Mesendoderm (in vitro differentiated cells): ENCODE results near the gene GPN3.
"Not testable (repeated sequence)": the region's sequence is repeated elsewhere in the genome, so short reads cannot be mapped to it uniquely, and the experiment has no call there.

ENCODE experiments used
- DNase-seq: peaks from one replicate; pipeline ENCODE4 v3.0.0; 2013
- H2AK5ac ChIP-seq: 2 replicates; pipeline ENCODE4 v1.6.1; 2013; ENCODE audit warnings: low read length, inconsistent platforms
- H2BK120ac ChIP-seq: 2 replicates; pipeline ENCODE4 v1.6.1; 2013; ENCODE audit warnings: low read depth, mild to moderate bottlenecking, low read length, moderate library complexity, mixed read lengths
- H2BK15ac ChIP-seq: replicated peaks from 2 replicates; pipeline ENCODE4 v1.6.1; 2013; ENCODE audit warnings: low read depth, mild to moderate bottlenecking, moderate library complexity
- H2BK5ac ChIP-seq: 2 replicates; pipeline ENCODE4 v1.6.1; 2013; ENCODE audit warnings: low read length, inconsistent platforms
- H3K18ac ChIP-seq: 2 replicates; pipeline ENCODE4 v1.6.1; 2013; ENCODE audit warnings: mild to moderate bottlenecking, low read length, mixed read lengths
- H3K23ac ChIP-seq: one replicate; pipeline ENCODE4 v1.6.1; 2013; ENCODE audit warnings: low read length
- H3K27ac ChIP-seq: 2 replicates; pipeline ENCODE4 v1.5.1; 2013; ENCODE audit warnings: low read depth, mild to moderate bottlenecking, inconsistent platforms, low read length, moderate library complexity
- H3K27me3 ChIP-seq: 2 replicates; pipeline ENCODE4 v1.6.1; 2013; ENCODE audit warnings: low read length, control low read depth, mild to moderate bottlenecking, inconsistent platforms; ENCODE audit not compliant: insufficient read depth, poor library complexity
- H3K36me3 ChIP-seq: 2 replicates; pipeline ENCODE4 v1.6.1; 2013; ENCODE audit warnings: low read length, inconsistent platforms; ENCODE audit not compliant: control insufficient read depth, insufficient read depth
- H3K4ac ChIP-seq: one replicate; pipeline ENCODE4 v1.6.1; 2013; ENCODE audit warnings: low read depth, mild to moderate bottlenecking, low read length, moderate library complexity
- H3K4me1 ChIP-seq: 2 replicates; pipeline ENCODE4 v1.6.1; 2013; ENCODE audit warnings: low read depth, low read length, inconsistent platforms; ENCODE audit not compliant: control insufficient read depth
- H3K4me2 ChIP-seq: 2 replicates; pipeline ENCODE4 v1.6.1; 2013; ENCODE audit warnings: low read length
- H3K4me3 ChIP-seq: 2 replicates; pipeline ENCODE4 v1.5.1; 2013; ENCODE audit warnings: mild to moderate bottlenecking, low read length
- H3K56ac ChIP-seq: one replicate; pipeline ENCODE4 v1.6.1; 2013; ENCODE audit warnings: low read length
- H3K79me1 ChIP-seq: 2 replicates; pipeline ENCODE4 v1.6.1; 2013; ENCODE audit warnings: low read length, inconsistent platforms
- H3K79me2 ChIP-seq: 2 replicates; pipeline ENCODE4 v1.6.1; 2013; ENCODE audit warnings: mild to moderate bottlenecking, low read length; ENCODE audit not compliant: control insufficient read depth, insufficient read depth
- H3K9ac ChIP-seq: 2 replicates; pipeline ENCODE4 v1.6.1; 2013; ENCODE audit warnings: low read length, inconsistent platforms
- H4K5ac ChIP-seq: one replicate; pipeline ENCODE4 v1.6.1; 2013; ENCODE audit warnings: low read length
- H4K8ac ChIP-seq: one replicate; pipeline ENCODE4 v1.6.1; 2013; ENCODE audit warnings: low read depth, mild to moderate bottlenecking, control low read depth, low read length, moderate library complexity
- WGBS: extraction: QIAGEN DNeasy Blood & Tissue Kit; methylation state at CpG from one replicate; pipeline ENCODE4 v1.1.7; 2013; ENCODE audit warnings: low lambda C conversion rate, missing lambda C conversion rate; ENCODE audit not compliant: insufficient coverage; ENCODE audit errors: extremely low coverage; 5-methylcytosine and 5-hydroxymethylcytosine counted together

The GPN3 gene

DNA sequence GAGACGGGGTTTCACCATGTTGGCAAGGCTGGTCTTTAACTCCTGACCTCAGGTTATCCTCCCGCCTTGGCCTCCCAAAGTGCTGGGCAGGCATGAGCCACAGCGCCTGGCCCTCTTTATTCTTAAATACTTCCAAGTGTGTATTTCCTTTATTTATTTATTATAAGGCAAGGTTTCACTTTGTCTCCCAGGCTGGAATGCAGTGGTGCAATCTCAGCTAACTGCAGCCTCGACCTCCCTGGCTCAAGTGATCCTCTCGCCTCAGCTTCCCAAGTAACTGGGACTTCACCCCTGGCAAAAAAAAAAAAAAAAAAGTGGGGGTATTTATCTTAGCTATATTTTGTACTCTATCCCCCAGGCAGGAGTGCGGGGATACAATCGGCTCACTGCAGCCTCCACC, 7.4 kb upstream of the GPN3 start:
- H3K4me2 ChIP-seq, result no peak overlapping the region
- H3K56ac ChIP-seq, result no peak overlapping the region
- no peak overlapping the region for H4K5ac ChIP-seq
- H3K18ac ChIP-seq, result no peak overlapping the region
- H3K27me3 ChIP-seq, result no peaks in the 10 kb centered on the region
- no peaks in the 10 kb centered on the region for H3K36me3 ChIP-seq
- H2BK120ac ChIP-seq, result no peak overlapping the region
- no peaks in the 10 kb centered on the region for H3K79me2 ChIP-seq
- no peak overlapping the region for H3K27ac ChIP-seq
- no peak overlapping the region for H4K8ac ChIP-seq
- H3K9ac ChIP-seq, result no peak overlapping the region
- no peaks in the 10 kb centered on the region for H3K79me1 ChIP-seq
- no peak overlapping the region for H3K23ac ChIP-seq
- H3K4ac ChIP-seq, result no peak overlapping the region
- no peaks in the 10 kb centered on the region for H3K4me1 ChIP-seq
- H3K4me3 ChIP-seq, result no peak overlapping the region
- no peak overlapping the region for H2AK5ac ChIP-seq
- no peak for DNase-seq
- H2BK5ac ChIP-seq, result no peak overlapping the region
- no CpG with 5 or more reads among the region's 7 CpGs for WGBS
- H2BK15ac ChIP-seq, result no peak overlapping the region

DNA sequence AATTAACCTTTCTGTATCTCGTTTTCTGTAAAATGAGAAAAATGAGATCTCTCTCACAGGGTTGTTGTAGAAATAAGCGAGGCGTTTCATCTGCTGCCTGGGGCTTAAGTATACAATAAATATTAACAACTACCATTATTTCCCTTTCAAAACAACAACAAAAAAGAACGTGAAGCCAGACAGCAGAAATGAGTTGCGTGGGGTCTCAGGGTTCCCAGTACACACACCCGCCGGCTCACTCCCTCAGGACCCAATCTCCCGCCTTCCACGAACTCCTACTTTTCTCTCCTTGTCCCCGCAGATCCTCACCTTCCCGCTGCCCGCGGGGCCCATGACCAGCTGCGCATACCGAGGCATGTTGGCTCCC, 227 bp downstream of the GPN3 start:
- Histone ChIP-seq H3K4me2 (peak overlapping the region; percentile 91), H4K8ac (peak overlapping the region; percentile 87), H3K23ac (no peak overlapping the region), H4K5ac (no peak overlapping the region), H3K79me2 (peaks cover 15% of the 10 kb centered on the region), H2BK5ac (no peak overlapping the region), H3K27me3 (no peaks in the 10 kb centered on the region), H3K4ac (peak overlapping the region; percentile 36), H3K4me3 (peak overlapping the region; percentile 75), H3K36me3 (peaks cover 4% of the 10 kb centered on the region), H3K4me1 (no peaks in the 10 kb centered on the region), H3K79me1 (peaks cover 5% of the 10 kb centered on the region), H3K9ac (peak overlapping the region; percentile 84), H2AK5ac (no peak overlapping the region), H3K56ac (peak overlapping the region; percentile 88), H2BK120ac (no peak overlapping the region), H3K27ac (peak overlapping the region; percentile 40), H2BK15ac (no peak overlapping the region), H3K18ac (no peak overlapping the region)
- no CpG with 5 or more reads among the region's 15 CpGs for WGBS
- no peak for DNase-seq

DNA sequence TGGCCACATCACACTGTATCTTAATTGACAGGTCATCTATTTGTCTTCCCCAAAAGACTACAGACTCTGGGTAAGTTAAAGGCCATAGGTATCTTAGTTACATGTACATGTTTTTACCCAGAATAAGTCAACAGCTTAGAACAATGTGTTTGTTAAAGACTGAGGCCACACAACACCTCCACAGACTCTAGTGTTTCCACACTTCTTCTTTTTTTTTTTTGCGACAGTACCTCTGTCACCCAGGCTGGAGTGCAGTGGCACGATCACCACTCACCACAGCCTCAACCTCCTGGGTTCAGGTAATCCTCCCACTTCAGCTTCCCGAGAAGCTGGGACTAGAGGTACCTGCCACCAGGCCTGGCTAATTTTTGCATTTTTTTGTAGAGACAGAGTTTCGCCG, 1.3 kb downstream of the GPN3 start:
- peaks cover 4% of the 10 kb centered on the region for H3K36me3 ChIP-seq
- H3K18ac ChIP-seq, result no peak overlapping the region

GRCh38 chr12:110465765-110466164, 2.3 kb downstream of the GPN3 start:
- H2AK5ac ChIP-seq, H3K27ac ChIP-seq, H4K8ac ChIP-seq, DNase-seq, H2BK120ac ChIP-seq, H3K4me2 ChIP-seq, H3K27me3 ChIP-seq, H3K4me3 ChIP-seq, H3K4ac ChIP-seq, H3K18ac ChIP-seq, H3K4me1 ChIP-seq, H3K36me3 ChIP-seq, H3K79me1 ChIP-seq, H4K5ac ChIP-seq, H3K56ac ChIP-seq, H3K23ac ChIP-seq, H2BK5ac ChIP-seq, H2BK15ac ChIP-seq, H3K9ac ChIP-seq: not testable (repeated sequence)
- peaks cover 15% of the 10 kb centered on the region for H3K79me2 ChIP-seq
- WGBS, result no CpG with 5 or more reads among the region's 11 CpGs

More for the DNA sequence above, 1.3 kb downstream of the GPN3 start:
- Histone ChIP-seq H3K79me2 (peaks cover 15% of the 10 kb centered on the region), H2BK120ac (no peak overlapping the region), H3K56ac (no peak overlapping the region), H4K8ac (no peak overlapping the region), H3K23ac (no peak overlapping the region), H3K4me2 (no peak overlapping the region), H2BK15ac (no peak overlapping the region), H3K27me3 (no peaks in the 10 kb centered on the region), H3K4me3 (no peak overlapping the region), H4K5ac (no peak overlapping the region), H3K79me1 (peaks cover 7% of the 10 kb centered on the region), H3K4me1 (no peaks in the 10 kb centered on the region), H3K27ac (no peak overlapping the region), H2BK5ac (no peak overlapping the region), H3K9ac (peak overlapping the region; percentile 20), H3K4ac (no peak overlapping the region), H2AK5ac (no peak overlapping the region)
- WGBS, result no CpG with 5 or more reads among the region's 5 CpGs
- no peak for DNase-seq

DNA sequence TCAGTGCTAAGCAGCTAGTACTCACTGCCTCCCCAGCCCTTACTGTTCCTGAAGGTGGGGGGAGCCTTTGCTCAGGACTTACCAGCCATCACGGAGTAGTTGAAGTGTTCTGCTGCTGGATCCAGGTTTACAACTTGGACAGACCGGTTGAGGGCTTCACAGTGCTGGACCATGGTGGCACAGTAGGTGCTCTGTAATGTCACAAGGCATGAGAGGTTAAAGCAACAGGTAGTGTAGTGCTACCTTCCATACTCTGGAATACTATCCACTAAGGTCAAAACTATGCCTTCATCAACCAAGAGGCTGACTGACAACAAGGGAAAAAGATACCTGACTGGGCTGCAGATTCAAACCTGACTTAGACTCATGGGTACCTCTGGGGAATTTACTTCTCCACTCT, 3.0 kb downstream of the GPN3 start:
- Histone ChIP-seq H3K79me1 (peaks cover 7% of the 10 kb centered on the region), H2BK15ac (no peak overlapping the region), H4K8ac (no peak overlapping the region), H3K4me3 (no peak overlapping the region), H3K4ac (no peak overlapping the region), H2BK5ac (no peak overlapping the region), H3K4me1 (no peaks in the 10 kb centered on the region), H3K36me3 (peaks cover 4% of the 10 kb centered on the region), H3K9ac (no peak overlapping the region), H3K27ac (no peak overlapping the region), H3K27me3 (no peaks in the 10 kb centered on the region), H3K23ac (no peak overlapping the region), H2BK120ac (no peak overlapping the region), H2AK5ac (no peak overlapping the region), H3K18ac (no peak overlapping the region), H3K4me2 (no peak overlapping the region), H4K5ac (no peak overlapping the region), H3K56ac (no peak overlapping the region), H3K79me2 (peaks cover 15% of the 10 kb centered on the region)
- DNase-seq, result no peak
- WGBS, result no CpG with 5 or more reads among the region's 2 CpGs

- H3K27ac ChIP-seq, H3K4me2 ChIP-seq, H2BK120ac ChIP-seq, H3K36me3 ChIP-seq, H3K4me1 ChIP-seq, H4K5ac ChIP-seq, H3K79me1 ChIP-seq, H2AK5ac ChIP-seq, H3K79me2 ChIP-seq, H3K18ac ChIP-seq, H3K4ac ChIP-seq, H2BK5ac ChIP-seq, DNase-seq, H3K56ac ChIP-seq, H2BK15ac ChIP-seq, H3K9ac ChIP-seq, H4K8ac ChIP-seq, H3K27me3 ChIP-seq, H3K23ac ChIP-seq, H3K4me3 ChIP-seq: not testable (repeated sequence)
- no CpG with 5 or more reads among the region's 5 CpGs for WGBS
Observed at GRCh38 chr12:110461189-110461588, 6.9 kb downstream of the GPN3 start.
